K562 (cell line): ENCODE results near the gene MT1M. TPM values are rescaled to one million over a fixed set of nuclear protein-coding genes. Genes with fewer than 3 reads are reported as not detected.
"Not testable (repeated sequence)": the region's sequence is repeated elsewhere in the genome, so short reads cannot be mapped to it uniquely, and the experiment has no call there.

Experiments
- ATAC-seq: fragments of 200-7000 bp; cut with Tn5 transposase; 3 replicates; pipeline ENCODE4 v1.9.1; 2020; ENCODE audit warnings: moderate library complexity
- BruUV-seq: library from RNA; stranded (reverse); fragments of 400-500 nt; replicated peaks from 2 replicates; lab custom pipeline; 2021; lab: Mats Ljungman, UMichigan
- CTCF ChIA-PET: fragments of 300-600 bp; formaldehyde crosslinking; extraction: SDS; loops from one replicate; lab custom pipeline; 2021; ENCODE audit warnings: low intra/inter-chr PET ratio; lab: Yijun Ruan, JAX
- POLR2A ChIA-PET: fragments of 300-600, 350-650 bp; sonication (Branson Sonifier 250); formaldehyde crosslinking; extraction: SDS; loops from one replicate; lab custom pipeline; 2021; ENCODE audit warnings: antibody characterized with exemption, inconsistent platforms; lab: Yijun Ruan, JAX
- DNase-seq, 4 experiments: peaks; one replicate each; pipeline versions ENCODE4 v3.0.0 to v3.0.0-alpha.2; 2011 to 2018; ENCODE audit warnings: low spot score in 3 of 4, mixed read lengths in 3 of 4; ENCODE audit errors: extremely low read depth in 1 of 4
- FAIRE-seq: peaks from 2 replicates; lab custom pipeline; 2011; peaks lifted over from hg19 to GRCh38; lab: Jason Lieb, UNC
- H2AFZ ChIP-seq: 2 replicates; pipeline ENCODE4 v1.6.0; 2011; ENCODE audit warnings: low read depth, low read length, control low read depth, inconsistent platforms
- H3K27ac ChIP-seq: fragments of 200-600 bp; 3 replicates; pipeline ENCODE4 v1.8.0; 2011; ENCODE audit warnings: low read depth, mild to moderate bottlenecking, control low read depth, inconsistent platforms, low read length, moderate library complexity, mixed read lengths; ENCODE audit errors: extremely low read depth
- H3K27me3 ChIP-seq, 2 experiments: fragments of 300-600 bp in 1 of 2; 2 replicates in 1 of 2; 3 replicates in 1 of 2; pipeline versions ENCODE4 v1.6.0 to v1.8.0; 2011; ENCODE audit warnings: inconsistent platforms in 2 of 2, low read length in 2 of 2, mild to moderate bottlenecking in 1 of 2, mixed read lengths in 1 of 2, moderate library complexity in 1 of 2; ENCODE audit not compliant: control insufficient read depth in 2 of 2, insufficient read depth in 2 of 2
- H3K36me3 ChIP-seq: fragments of 300-600 bp; 3 replicates; pipeline ENCODE4 v1.8.0; 2011; ENCODE audit warnings: mild to moderate bottlenecking, low read length, inconsistent platforms; ENCODE audit not compliant: control insufficient read depth, insufficient read depth
- H3K4me1 ChIP-seq, 2 experiments: fragments of 200-600 bp in 1 of 2; replicated peaks in 1 of 2; 2 replicates in 1 of 2; 3 replicates in 1 of 2; pipeline versions ENCODE4 v1.5.1 to v1.8.0; 2011; ENCODE audit warnings: inconsistent platforms in 2 of 2, low read length in 2 of 2, mild to moderate bottlenecking in 1 of 2, mixed read lengths in 1 of 2, moderate library complexity in 1 of 2; ENCODE audit not compliant: control insufficient read depth in 2 of 2, insufficient read depth in 2 of 2
- H3K4me2 ChIP-seq: 2 replicates; pipeline ENCODE4 v1.6.1; 2011; ENCODE audit warnings: low read length, control low read depth, inconsistent platforms, mixed read lengths; ENCODE audit not compliant: insufficient read depth
- H3K4me3 ChIP-seq: fragments of 200-600 bp; sonication (generic), shearing (Covaris generic); 2 replicates; pipeline ENCODE4 v1.5.1; 2016; ENCODE audit warnings: control low read depth, inconsistent platforms
- H3K79me2 ChIP-seq: fragments of 200-600 bp; 3 replicates; pipeline ENCODE4 v1.8.0; 2011; ENCODE audit warnings: low read length, inconsistent platforms; ENCODE audit not compliant: control insufficient read depth, insufficient read depth
- H3K9ac ChIP-seq, 2 experiments: 2 replicates each; pipeline versions ENCODE4 v1.6.0 to v1.6.1; 2011; ENCODE audit warnings: low read depth in 2 of 2, low read length in 2 of 2, control low read depth in 1 of 2, inconsistent platforms in 1 of 2, mild to moderate bottlenecking in 1 of 2, mixed read lengths in 1 of 2; ENCODE audit not compliant: insufficient read depth in 1 of 2
- H3K9me1 ChIP-seq: one replicate; pipeline ENCODE4 v1.6.0; 2011; ENCODE audit warnings: inconsistent platforms, mild to moderate bottlenecking, low read length, moderate library complexity; ENCODE audit not compliant: control insufficient read depth, insufficient read depth
- H3K9me3 ChIP-seq: replicated peaks from 2 replicates; pipeline ENCODE4 v1.5.1; 2011; ENCODE audit warnings: low read depth, low read length, inconsistent platforms; ENCODE audit not compliant: control insufficient read depth, insufficient read depth
- H4K20me1 ChIP-seq: replicated peaks from 2 replicates; pipeline ENCODE4 v1.6.1; 2011; ENCODE audit warnings: low read length, inconsistent platforms, mixed read lengths; ENCODE audit not compliant: control insufficient read depth, insufficient read depth
- HDAC2 ChIP-seq: fragments of 450-650 bp; IDR thresholded peaks from 2 replicates; pipeline ENCODE4 v1.6.1; 2016; ENCODE audit warnings: mild to moderate bottlenecking
- NRF1 ChIP-seq, 2 experiments: fragments of 450-650 bp; IDR thresholded peaks in 1 of 2; conservative IDR thresholded peaks in 1 of 2; 2 replicates each; pipeline ENCODE4 v1.6.1; 2014; ENCODE audit warnings: mild to moderate bottlenecking in 2 of 2
- TCF7 ChIP-seq: sonication (generic); IDR thresholded peaks from 2 replicates; pipeline ENCODE4 v1.6.1; 2016; ENCODE audit warnings: antibody characterized with exemption, borderline replicate concordance
- WGBS: fragments of 100-300 bp; shearing (Covaris generic); methylation state at CpG from one replicate; pipeline ENCODE4 v1.1.6; 2016; ENCODE audit warnings: low coverage, mixed read lengths; ENCODE audit not compliant: insufficient coverage; ENCODE audit errors: missing lambda C conversion rate; 5-methylcytosine and 5-hydroxymethylcytosine counted together
- in situ Hi-C: fragments of 300-500 bp; cut with MboI; formaldehyde crosslinking; loops from 4 replicates; pipeline ENCODE4 v1.15.0; 2018; ENCODE audit warnings: inconsistent platforms, mixed read lengths
- intact Hi-C: fragments of 100-400 bp; cut with micrococcal nuclease; formaldehyde crosslinking; loops from 2 replicates; pipeline ENCODE4 v1.14.2; 2022
- polyA plus RNA-seq, 8 experiments: library from polyadenylated mRNA; depleted of rRNA in 4 of 8; stranded (reverse) in 5 of 8; unstranded in 3 of 8; fragments of >200 nt; fragmentation: Nextera tagmentation in 2 of 8; fragmentation: Illumina TruSeq in 1 of 8; extraction: Ambion mirVana in 2 of 8; extraction: Trizol in 1 of 8; gene quantifications; 2 replicates each; pipeline versions ENCODE4 v1.2.1 to v1.2.3, GENCODE V29; 2011 to 2014; ENCODE audit warnings: inconsistent platforms in 1 of 8, missing spikeins in 1 of 8
- total RNA-seq, 7 experiments: library from RNA; depleted of rRNA in 6 of 7; stranded (reverse); fragments of >200 nt in 6 of 7; fragmentation: Illumina TruSeq in 2 of 7; extraction: Trizol in 2 of 7; gene quantifications; 2 replicates each; pipeline versions ENCODE4 v1.2.1 to v1.2.3, GENCODE V29; 2011 to 2021; ENCODE audit warnings: low replicate concordance in 1 of 7

MT1M gene
- total and polyA plus RNA-seq, 9 of the 15 experiments (the other 6 are each of a cell fraction or from before 2014, with no cell fraction given), result not detected

DNA sequence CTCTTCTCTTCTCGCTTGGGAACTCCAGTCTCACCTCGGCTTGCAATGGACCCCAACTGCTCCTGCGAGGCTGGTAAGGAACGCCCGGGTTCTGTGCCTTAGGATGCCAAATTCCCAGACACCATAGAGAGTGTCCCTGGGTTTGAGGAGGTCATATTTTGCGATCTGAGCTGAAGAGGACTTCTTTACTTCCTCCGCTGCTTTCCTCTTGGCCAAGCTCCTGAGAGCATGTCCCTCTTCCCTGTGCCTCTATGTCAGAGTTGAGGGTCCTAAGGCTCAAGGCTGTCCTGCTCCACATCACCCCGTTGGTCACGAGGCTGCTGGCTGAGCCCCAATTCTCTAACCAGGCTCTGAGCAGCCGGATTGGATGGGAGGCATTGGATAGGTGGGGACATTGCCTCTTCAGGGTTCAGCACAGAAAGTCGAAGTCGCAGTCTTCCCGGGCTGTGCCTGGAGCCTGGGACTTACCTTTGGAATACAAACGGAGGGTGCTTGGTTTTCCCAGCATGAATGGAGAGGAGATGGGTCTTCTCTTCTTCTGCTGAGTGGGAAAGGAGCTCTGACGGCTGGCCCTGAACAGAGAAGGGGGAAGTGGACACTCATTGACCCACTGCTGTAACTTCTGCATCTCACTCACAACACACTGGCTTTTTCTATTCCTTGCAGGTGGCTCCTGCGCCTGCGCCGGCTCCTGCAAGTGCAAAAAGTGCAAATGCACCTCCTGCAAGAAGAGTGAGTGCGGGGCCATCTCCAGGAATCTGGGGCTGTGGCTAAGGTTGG is 37.6 kb downstream of the MT1M start:
- Histone ChIP-seq H3K9me1 (no peaks in the 10 kb centered on the region), H3K9ac (no peak overlapping the region), H3K4me2 (no peak overlapping the region), H3K79me2 (no peaks in the 10 kb centered on the region), H4K20me1 (peaks cover 6% of the 10 kb centered on the region; the same call in 1 of the 2 replicates), H3K36me3 (no peaks in the 10 kb centered on the region), H3K4me1 (peaks cover 0 to 5% of the 10 kb centered on the region in 2 experiments; a peak in 1 of 5 replicates), H3K4me3 (no peak overlapping the region), H3K27ac (no peak overlapping the region), H2AFZ (no peak overlapping the region), H3K9me3 (no peaks in the 10 kb centered on the region), H3K27me3 (peaks cover 43 to 55% of the 10 kb centered on the region in 2 experiments)
- no TSS peak for BruUV-seq
- ATAC-seq (no peak), FAIRE-seq (no peak), DNase-seq (no peak)
- POLR2A ChIA-PET, result interaction anchor here (0.5 to 1.1 kb wide), 2 partner anchors 108 to 124 kb away, joined by 3 to 4 read pairs; no protein-coding TSS in a partner anchor
- in situ Hi-C loops (no loop called here), intact Hi-C loops (no loop called here)
- WGBS, result 1% methylated on average over 18 of the region's 19 CpGs
- CTCF ChIA-PET, result interaction anchor here (0.7 kb wide), 1 partner anchor 93 kb away, joined by 3 read pairs; no protein-coding TSS in a partner anchor
- TF ChIP-seq NRF1 (conservative IDR thresholded peaks at IDR 0.05 in 1 of 2, IDR thresholded peaks at IDR 0.05 in 1 of 2) (peak; percentile 81 to 84), HDAC2 (no peak)

DNA sequence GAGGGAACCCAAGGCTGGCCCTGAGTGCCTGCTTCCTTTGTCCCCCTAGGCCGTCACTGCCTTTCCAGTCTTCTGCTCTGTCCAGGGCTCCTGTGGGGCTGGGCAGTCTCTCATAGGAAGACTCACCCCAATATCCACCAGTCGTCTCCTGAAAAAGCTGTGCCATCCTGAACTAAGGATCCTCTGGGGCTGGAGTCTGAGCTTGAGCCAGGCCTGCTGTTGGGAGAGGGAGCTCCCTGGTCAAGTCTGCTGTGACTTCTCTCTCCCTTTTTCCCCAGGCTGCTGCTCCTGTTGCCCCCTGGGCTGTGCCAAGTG is 38.1 kb downstream of the MT1M start:
- H2AFZ ChIP-seq, result no peak overlapping the region
- H3K36me3 ChIP-seq, result no peaks in the 10 kb centered on the region
- 0% methylated on average over 2 of the region's 2 CpGs for WGBS
- TF ChIP-seq TCF7 (no peak), NRF1 (conservative IDR thresholded peaks at IDR 0.05 in 1 of 2, IDR thresholded peaks at IDR 0.05 in 1 of 2) (peak; percentile 37 to 65)
- no peak overlapping the region for H3K4me2 ChIP-seq
- H3K4me1 ChIP-seq, result peaks cover 0 to 6% of the 10 kb centered on the region in 2 experiments; a peak in 1 of 5 replicates
- in situ Hi-C loops, result no loop called here
- no peak overlapping the region for H3K9ac ChIP-seq
- H3K27me3 ChIP-seq, result peaks cover 48 to 60% of the 10 kb centered on the region in 2 experiments
- POLR2A ChIA-PET, result interaction anchor here (0.6 kb wide), 1 partner anchor 806 kb away, joined by 3 read pairs; no protein-coding TSS in a partner anchor
- H3K9me1 ChIP-seq, result no peaks in the 10 kb centered on the region
- no peak for ATAC-seq
- H3K27ac ChIP-seq, result no peak overlapping the region
- H3K4me3 ChIP-seq, result no peak overlapping the region
- peaks cover 6% of the 10 kb centered on the region; the same call in 1 of the 2 replicates for H4K20me1 ChIP-seq
- no peaks in the 10 kb centered on the region for H3K79me2 ChIP-seq
- DNase-seq, result no peak
- FAIRE-seq, result no peak
- no TSS peak for BruUV-seq
- intact Hi-C loops, result no loop called here
- CTCF ChIA-PET, result interaction anchor here (0.7 kb wide), 1 partner anchor 94 kb away, joined by 3 read pairs; no protein-coding TSS in a partner anchor
- no peaks in the 10 kb centered on the region for H3K9me3 ChIP-seq

DNA sequence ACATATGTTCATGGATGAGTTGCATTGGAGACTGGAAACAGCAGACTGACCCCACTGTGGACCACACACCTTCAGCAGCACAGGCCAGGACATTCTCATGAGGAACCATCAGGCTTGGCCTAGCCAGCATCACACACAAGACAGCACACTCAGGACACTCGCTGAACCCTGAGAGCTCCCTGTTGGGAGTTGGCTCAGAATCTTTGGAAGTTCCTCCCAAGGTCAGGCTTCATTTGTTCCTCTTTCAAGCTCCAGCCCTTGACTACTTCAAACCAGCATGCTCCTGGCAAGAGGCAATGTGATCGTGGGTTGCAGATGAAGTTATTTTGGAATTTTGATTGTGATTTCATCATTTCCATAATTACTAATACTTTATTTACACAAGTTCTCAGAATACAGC is 39.2 kb downstream of the MT1M start:
- DNase-seq, H3K9me1 ChIP-seq, FAIRE-seq, intact Hi-C loops, BruUV-seq, ATAC-seq, H3K9me3 ChIP-seq, H3K79me2 ChIP-seq, H2AFZ ChIP-seq, H4K20me1 ChIP-seq, H3K27ac ChIP-seq, CTCF ChIA-PET, H3K4me2 ChIP-seq, H3K4me3 ChIP-seq, H3K36me3 ChIP-seq, in situ Hi-C loops, H3K9ac ChIP-seq: not testable (repeated sequence)
- POLR2A ChIA-PET, result interaction anchor here (0.7 kb wide), 1 partner anchor 13 kb away, joined by 4 read pairs; no protein-coding TSS in a partner anchor
- Histone ChIP-seq H3K4me1 (peaks cover 0 to 11% of the 10 kb centered on the region in 2 experiments; a peak in 1 of 5 replicates), H3K27me3 (peaks cover 46 to 63% of the 10 kb centered on the region in 2 experiments)
- WGBS, result 0% methylated on average over 2 of the region's 2 CpGs
